ENCODE measurements around the gene HHLA2. TPM values are rescaled to one million over a fixed set of nuclear protein-coding genes. Genes with fewer than 3 reads are reported as not detected.
"Not testable (repeated sequence)": the region's sequence is repeated elsewhere in the genome, so short reads cannot be mapped to it uniquely, and the experiment has no call there.

Gene HHLA2
- total RNA-seq, 1 experiment from 2014 or later: 5.8 TPM

DNA sequence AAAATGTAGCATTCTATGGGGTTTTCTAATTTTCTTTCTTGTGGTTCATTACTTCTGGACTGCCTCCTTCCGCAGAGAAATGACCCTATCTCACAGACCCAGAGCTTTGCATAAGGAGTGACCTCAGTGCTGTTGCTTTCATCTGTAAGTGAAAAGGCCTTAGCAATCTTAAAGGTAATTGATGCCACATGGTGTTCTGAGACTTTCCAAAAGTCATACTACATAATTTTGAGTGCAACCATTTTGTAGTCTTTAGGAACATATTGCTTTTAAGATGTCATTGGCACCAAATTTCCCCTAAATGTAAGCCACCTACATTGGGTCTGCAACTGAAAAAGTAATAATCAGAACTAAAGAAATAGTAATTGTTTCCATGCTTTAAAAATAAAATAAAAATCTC is 9.2 kb upstream of the HHLA2 start:
- Mint-ChIP-seq H3K27ac (ENCODE audit: unreplicated experiment) (no peak overlapping the region), H3K9me3 (ENCODE audit: low read depth, unreplicated experiment) (peaks cover 4% of the 10 kb centered on the region), H3K4me3 (ENCODE audit: low read depth, unreplicated experiment) (no peak overlapping the region), H3K4me1 (ENCODE audit: low read depth, unreplicated experiment) (peaks cover 17% of the 10 kb centered on the region), H3K36me3 (ENCODE audit: insufficient read depth, unreplicated experiment) (peaks cover 5% of the 10 kb centered on the region), H3K27me3 (ENCODE audit: unreplicated experiment) (no peaks in the 10 kb centered on the region)
- no peak for DNase-seq
- TF ChIP-seq, protein P1, sequence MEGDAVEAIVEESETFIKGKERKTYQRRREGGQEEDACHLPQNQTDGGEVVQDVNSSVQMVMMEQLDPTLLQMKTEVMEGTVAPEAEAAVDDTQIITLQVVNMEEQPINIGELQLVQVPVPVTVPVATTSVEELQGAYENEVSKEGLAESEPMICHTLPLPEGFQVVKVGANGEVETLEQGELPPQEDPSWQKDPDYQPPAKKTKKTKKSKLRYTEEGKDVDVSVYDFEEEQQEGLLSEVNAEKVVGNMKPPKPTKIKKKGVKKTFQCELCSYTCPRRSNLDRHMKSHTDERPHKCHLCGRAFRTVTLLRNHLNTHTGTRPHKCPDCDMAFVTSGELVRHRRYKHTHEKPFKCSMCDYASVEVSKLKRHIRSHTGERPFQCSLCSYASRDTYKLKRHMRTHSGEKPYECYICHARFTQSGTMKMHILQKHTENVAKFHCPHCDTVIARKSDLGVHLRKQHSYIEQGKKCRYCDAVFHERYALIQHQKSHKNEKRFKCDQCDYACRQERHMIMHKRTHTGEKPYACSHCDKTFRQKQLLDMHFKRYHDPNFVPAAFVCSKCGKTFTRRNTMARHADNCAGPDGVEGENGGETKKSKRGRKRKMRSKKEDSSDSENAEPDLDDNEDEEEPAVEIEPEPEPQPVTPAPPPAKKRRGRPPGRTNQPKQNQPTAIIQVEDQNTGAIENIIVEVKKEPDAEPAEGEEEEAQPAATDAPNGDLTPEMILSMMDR (IDR thresholded peaks at IDR 0.05; ENCODE audit: unreplicated experiment): no peak
- intact Hi-C loops (cut with micrococcal nuclease; ENCODE audit: unreplicated experiment): no loop called here
- CTCF ChIA-PET: no interaction called here
- no TSS peak for BruUV-seq (replicated peaks)

DNA sequence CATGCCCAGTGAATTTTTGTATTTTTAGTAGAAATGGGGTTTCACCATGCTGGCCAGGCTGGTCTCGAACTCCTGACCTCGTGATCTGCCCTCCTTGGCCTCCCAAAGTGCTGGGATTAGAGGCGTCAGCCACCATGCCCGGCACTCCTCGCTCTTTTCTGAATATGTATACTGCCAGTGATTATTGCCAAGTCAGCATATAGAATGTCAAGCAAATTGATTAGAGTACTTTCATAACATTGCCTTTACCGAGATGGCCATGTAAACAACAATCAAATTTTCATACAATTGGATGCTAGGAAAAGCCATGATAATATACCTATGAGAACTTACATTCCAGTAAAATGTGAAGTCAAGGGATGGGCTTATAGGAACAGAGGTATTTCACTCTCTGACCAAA is 8.2 kb upstream of the HHLA2 start:
- intact Hi-C loops (cut with micrococcal nuclease; ENCODE audit: unreplicated experiment); H3K27me3 Mint-ChIP-seq (ENCODE audit: unreplicated experiment); H3K4me3 Mint-ChIP-seq (ENCODE audit: low read depth, unreplicated experiment); BruUV-seq (replicated peaks); H3K4me1 Mint-ChIP-seq (ENCODE audit: low read depth, unreplicated experiment); CTCF ChIA-PET; DNase-seq; H3K9me3 Mint-ChIP-seq (ENCODE audit: low read depth, unreplicated experiment); H3K36me3 Mint-ChIP-seq (ENCODE audit: insufficient read depth, unreplicated experiment); H3K27ac Mint-ChIP-seq (ENCODE audit: unreplicated experiment): not testable (repeated sequence)

DNA sequence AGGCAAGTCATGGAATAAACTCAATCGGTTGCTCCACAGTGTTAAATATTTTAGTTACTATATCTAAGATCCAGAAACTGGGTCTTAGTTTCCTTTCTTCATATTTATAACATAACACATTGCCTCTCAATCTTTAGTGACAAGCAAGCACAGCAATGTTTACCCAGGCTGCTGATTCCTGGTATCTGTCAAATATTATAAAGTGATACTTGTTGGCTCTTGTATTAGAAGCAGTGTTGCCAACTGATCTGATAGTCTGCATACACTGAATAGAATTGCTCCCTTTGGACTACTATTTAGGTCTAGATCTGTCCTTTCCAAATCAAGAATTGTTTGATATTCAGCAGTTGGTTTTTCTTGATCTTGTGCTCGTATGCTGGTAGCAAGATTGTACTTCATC is 7.2 kb upstream of the HHLA2 start:
- TF ChIP-seq, protein P1 (IDR thresholded peaks at IDR 0.05; ENCODE audit: unreplicated experiment): no peak
- Mint-ChIP-seq H3K4me3 (ENCODE audit: low read depth, unreplicated experiment) (no peak overlapping the region), H3K27me3 (ENCODE audit: unreplicated experiment) (no peaks in the 10 kb centered on the region), H3K4me1 (ENCODE audit: low read depth, unreplicated experiment) (peaks cover 9% of the 10 kb centered on the region), H3K27ac (ENCODE audit: unreplicated experiment) (no peak overlapping the region), H3K36me3 (ENCODE audit: insufficient read depth, unreplicated experiment) (peaks cover 5% of the 10 kb centered on the region), H3K9me3 (ENCODE audit: low read depth, unreplicated experiment) (peaks cover 4% of the 10 kb centered on the region)
- BruUV-seq (replicated peaks): no TSS peak
- no peak for DNase-seq
- CTCF ChIA-PET: no interaction called here
- intact Hi-C loops (cut with micrococcal nuclease; ENCODE audit: unreplicated experiment): no loop called here

DNA sequence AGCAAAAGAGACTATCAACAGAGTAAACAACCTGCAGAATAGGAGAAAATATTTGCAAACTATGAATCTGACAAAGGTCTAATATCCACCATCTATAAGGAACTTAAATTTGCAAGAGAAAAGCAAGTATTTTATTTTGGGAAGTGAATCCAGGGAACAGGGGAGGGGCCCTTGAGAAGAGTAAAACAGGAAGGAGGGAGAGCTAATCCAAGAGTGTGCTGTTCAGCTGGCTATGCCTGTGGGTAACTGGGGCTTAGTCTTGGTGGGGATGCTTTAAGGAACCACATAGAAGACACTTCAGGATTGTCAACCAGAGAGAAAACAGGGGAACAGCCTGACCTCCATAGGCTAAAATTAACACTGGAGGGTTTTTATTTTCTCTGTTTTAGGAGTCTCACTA is 3.9 kb upstream of the HHLA2 start:
- Mint-ChIP-seq H3K36me3 (ENCODE audit: insufficient read depth, unreplicated experiment) (no peaks in the 10 kb centered on the region), H3K4me1 (ENCODE audit: low read depth, unreplicated experiment) (peaks cover 21% of the 10 kb centered on the region), H3K27ac (ENCODE audit: unreplicated experiment) (no peak overlapping the region), H3K4me3 (ENCODE audit: low read depth, unreplicated experiment) (no peak overlapping the region), H3K9me3 (ENCODE audit: low read depth, unreplicated experiment) (peaks cover 4% of the 10 kb centered on the region), H3K27me3 (ENCODE audit: unreplicated experiment) (no peaks in the 10 kb centered on the region)
- intact Hi-C loops (cut with micrococcal nuclease; ENCODE audit: unreplicated experiment): no loop called here
- no peak for DNase-seq
- TF ChIP-seq, protein P1 (IDR thresholded peaks at IDR 0.05; ENCODE audit: unreplicated experiment): no peak
- BruUV-seq (replicated peaks): no TSS peak
- CTCF ChIA-PET: no interaction called here

DNA sequence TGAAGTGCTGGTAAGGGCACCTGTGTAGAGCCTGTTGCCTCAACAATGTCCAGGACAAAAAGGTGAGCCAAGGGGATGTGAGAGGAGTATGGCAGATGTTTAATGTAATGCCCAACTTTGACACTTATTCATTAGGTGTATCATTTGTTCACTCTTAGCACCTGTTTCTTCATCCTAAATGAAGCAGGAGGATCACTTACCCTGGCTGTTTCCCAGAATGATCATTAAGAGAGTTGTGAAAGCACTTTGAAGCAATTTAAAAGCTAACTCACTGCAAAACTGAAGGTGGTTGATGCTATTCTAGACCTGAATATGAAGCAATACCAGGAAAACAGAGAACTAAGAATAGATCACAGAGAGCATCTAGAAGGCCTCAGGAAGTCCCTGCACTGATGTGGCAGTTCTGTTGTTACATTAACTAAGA is 3.4 kb upstream of the HHLA2 start:
- H3K4me3 Mint-ChIP-seq (ENCODE audit: low read depth, unreplicated experiment): no peak overlapping the region
- BruUV-seq (replicated peaks): no TSS peak
- CTCF ChIA-PET: no interaction called here
- H3K36me3 Mint-ChIP-seq (ENCODE audit: insufficient read depth, unreplicated experiment): no peaks in the 10 kb centered on the region
- TF ChIP-seq, protein P1 (IDR thresholded peaks at IDR 0.05; ENCODE audit: unreplicated experiment): no peak
- intact Hi-C loops (cut with micrococcal nuclease; ENCODE audit: unreplicated experiment): no loop called here
- no peaks in the 10 kb centered on the region for H3K27me3 Mint-ChIP-seq (ENCODE audit: unreplicated experiment)
- H3K4me1 Mint-ChIP-seq (ENCODE audit: low read depth, unreplicated experiment): peaks cover 23% of the 10 kb centered on the region
- DNase-seq: no peak
- peaks cover 4% of the 10 kb centered on the region for H3K9me3 Mint-ChIP-seq (ENCODE audit: low read depth, unreplicated experiment)
- no peak overlapping the region for H3K27ac Mint-ChIP-seq (ENCODE audit: unreplicated experiment)

All from Calu3 (cell line).